ENCODE results near the gene CCNK. TPM values are rescaled to one million over a fixed set of nuclear protein-coding genes. Genes with fewer than 3 reads are reported as not detected.

The CCNK gene
- total RNA-seq, 4 donors from 2014 or later: 14.5 to 42.6 (median 31.3) TPM

DNA sequence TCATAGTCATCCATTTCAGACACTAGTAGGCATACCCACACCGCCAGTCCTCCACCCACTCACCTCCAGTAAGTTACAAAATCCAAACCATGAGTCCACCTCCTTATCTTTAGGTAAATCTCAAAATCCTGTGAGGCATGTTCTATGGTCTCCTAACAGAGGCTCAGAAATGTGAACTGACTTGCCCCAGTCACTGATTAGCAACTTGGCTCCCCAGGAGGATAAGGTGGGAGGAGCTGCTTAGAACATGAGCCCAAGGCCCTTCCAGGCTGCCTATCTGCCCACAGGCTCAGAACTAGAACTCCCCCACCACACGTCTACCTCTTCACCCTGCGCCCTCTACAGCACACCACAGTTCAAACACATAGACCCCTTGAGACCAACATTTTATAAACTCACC lies 20.4 kb upstream of the CCNK start:
- WGBS, 2 donors (ENCODE audit: low coverage in 1 of 2): 91 to 100% methylated on average over 1 to 3 of the region's 3 CpGs
- TF ChIP-seq EP300 (IDR thresholded peaks at IDR 0.05; ENCODE audit: low read depth): no peak
- no peak for TF ChIP-seq POLR2A (IDR thresholded peaks at IDR 0.05)
- no peak for TF ChIP-seq CTCF (IDR thresholded peaks at IDR 0.05)
- no peak for TF ChIP-seq POLR2AphosphoS5 (IDR thresholded peaks at IDR 0.05)
- no peak overlapping the region for H3K27ac ChIP-seq
- no peaks in the 10 kb centered on the region for H3K4me1 ChIP-seq
- no peak for DNase-seq
- peaks cover 0 to 36% (median 17%) of the 10 kb centered on the region in 4 donors for H3K36me3 ChIP-seq
- intact Hi-C loops (cut with DNase I; ENCODE audit: low total_unique reads) (no loop called here), in situ Hi-C loops (cut with MboI; ENCODE audit: low pct_ligation_motif_present in 1 of 4, low pct_unique_long_range_greater_than_20kb in 1 of 4, low sequenced_read_pairs in 3 of 4) (no loop called here)
- no peaks in the 10 kb centered on the region for H3K9me3 ChIP-seq
- H3K4me3 ChIP-seq: no peak overlapping the region
- no peaks in the 10 kb centered on the region for H3K27me3 ChIP-seq

GRCh38 chr14:99461411-99462085 lies 19.7 kb upstream of the CCNK start:
- H3K27ac ChIP-seq: no peak overlapping the region
- no peaks in the 10 kb centered on the region for H3K27me3 ChIP-seq
- no peaks in the 10 kb centered on the region for H3K9me3 ChIP-seq
- intact Hi-C loops (cut with DNase I; ENCODE audit: low total_unique reads): no loop called here
- in situ Hi-C loops (cut with MboI; ENCODE audit: low pct_ligation_motif_present in 1 of 4, low pct_unique_long_range_greater_than_20kb in 1 of 4, low sequenced_read_pairs in 3 of 4): no loop called here
- 92 to 94% methylated on average over 5 of the region's 5 CpGs for WGBS, 2 donors (ENCODE audit: low coverage in 1 of 2)
- TF ChIP-seq EP300 (IDR thresholded peaks at IDR 0.05; ENCODE audit: low read depth): no peak
- no peak for TF ChIP-seq POLR2AphosphoS5 (IDR thresholded peaks at IDR 0.05)
- TF ChIP-seq POLR2A (IDR thresholded peaks at IDR 0.05): no peak
- no peak for TF ChIP-seq CTCF (IDR thresholded peaks at IDR 0.05)
- peaks cover 0 to 32% (median 13%) of the 10 kb centered on the region in 4 donors for H3K36me3 ChIP-seq
- H3K4me1 ChIP-seq: no peaks in the 10 kb centered on the region
- no peak overlapping the region for H3K4me3 ChIP-seq
- DNase-seq: no peak

DNA sequence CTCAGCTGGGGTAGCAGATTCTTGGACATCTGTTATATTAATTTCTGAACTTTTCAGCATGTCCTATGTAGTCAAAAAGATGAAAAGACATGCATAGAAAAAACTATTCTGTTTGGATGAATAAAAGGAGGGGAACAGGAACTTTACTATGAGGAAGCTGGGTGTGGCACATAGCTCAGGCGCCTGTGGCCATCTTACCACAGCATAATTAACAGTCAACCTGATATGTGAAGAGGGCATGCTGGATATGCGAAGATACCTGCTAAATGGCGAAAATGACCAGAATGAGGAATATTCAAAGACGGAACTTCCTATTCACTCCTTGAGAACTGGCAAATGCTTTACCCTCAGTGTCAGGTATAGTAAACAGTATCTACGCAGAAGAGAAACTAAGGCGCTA lies 19.0 kb upstream of the CCNK start:
- no peaks in the 10 kb centered on the region for H3K27me3 ChIP-seq
- in situ Hi-C loops (cut with MboI; ENCODE audit: low pct_ligation_motif_present in 1 of 4, low pct_unique_long_range_greater_than_20kb in 1 of 4, low sequenced_read_pairs in 3 of 4) (no loop called here), intact Hi-C loops (cut with DNase I; ENCODE audit: low total_unique reads) (no loop called here)
- peaks cover 0 to 1% (median under 1%) of the 10 kb centered on the region in 4 donors for H3K4me1 ChIP-seq
- H3K9me3 ChIP-seq: no peaks in the 10 kb centered on the region
- no peak overlapping the region for H3K27ac ChIP-seq
- H3K4me3 ChIP-seq: no peak overlapping the region
- TF ChIP-seq EP300 (IDR thresholded peaks at IDR 0.05; ENCODE audit: low read depth) (no peak), POLR2A (IDR thresholded peaks at IDR 0.05) (no peak), CTCF (IDR thresholded peaks at IDR 0.05) (no peak), POLR2AphosphoS5 (IDR thresholded peaks at IDR 0.05) (no peak)
- WGBS, 2 donors (ENCODE audit: low coverage in 1 of 2): 65 to 79% methylated on average over 6 of the region's 6 CpGs
- peaks cover 0 to 25% (median 12%) of the 10 kb centered on the region in 4 donors for H3K36me3 ChIP-seq
- DNase-seq: no peak

DNA sequence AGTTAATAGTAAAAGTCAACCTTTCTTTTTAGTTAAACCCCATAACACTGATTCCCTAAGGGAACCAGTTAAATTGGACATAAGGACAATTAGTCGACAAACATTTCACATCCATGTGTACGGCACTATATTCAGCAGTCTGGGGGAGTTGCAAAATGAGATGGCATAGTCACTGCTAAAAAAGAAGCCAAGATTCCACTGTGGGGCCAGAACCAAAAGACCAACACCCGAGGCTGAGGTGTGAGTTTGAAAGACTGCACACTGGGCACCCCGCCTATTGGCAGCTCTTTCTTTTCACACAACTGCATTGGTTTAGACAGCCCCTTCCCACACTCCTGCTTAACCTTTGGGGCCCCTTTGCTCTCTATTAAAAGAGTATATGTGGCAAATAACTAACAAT lies 17.2 kb upstream of the CCNK start:
- in situ Hi-C loops (cut with MboI; ENCODE audit: low pct_ligation_motif_present in 1 of 4, low pct_unique_long_range_greater_than_20kb in 1 of 4, low sequenced_read_pairs in 3 of 4) (no loop called here), intact Hi-C loops (cut with DNase I; ENCODE audit: low total_unique reads) (no loop called here)
- TF ChIP-seq EP300 (IDR thresholded peaks at IDR 0.05; ENCODE audit: low read depth) (no peak), POLR2A (IDR thresholded peaks at IDR 0.05) (no peak), POLR2AphosphoS5 (IDR thresholded peaks at IDR 0.05) (no peak), CTCF (IDR thresholded peaks at IDR 0.05) (no peak)
- Histone ChIP-seq H3K36me3 (peaks cover 0 to 25% (median 10%) of the 10 kb centered on the region in 4 donors), H3K4me1 (peaks cover 0 to 11% (median 5%) of the 10 kb centered on the region in 4 donors), H3K27ac (no peak overlapping the region), H3K27me3 (no peaks in the 10 kb centered on the region), H3K9me3 (no peaks in the 10 kb centered on the region), H3K4me3 (no peak overlapping the region)
- WGBS, 2 donors (ENCODE audit: low coverage in 1 of 2): 87 to 91% methylated on average over 3 to 4 of the region's 4 CpGs
- no peak for DNase-seq

All from transverse colon (tissue), 4 donors.